C4-2B (cell line): ENCODE measurements around the gene MARVELD3.

Experiments used
- CTCF ChIP-seq: fragments of 450-650 bp; conservative IDR thresholded peaks from 2 replicates; pipeline ENCODE4 v1.5.1; 2017; ENCODE audit warnings: mild to moderate bottlenecking
- ZFX ChIP-seq: fragments of 450-650 bp; IDR thresholded peaks from 2 replicates; pipeline ENCODE4 v1.6.1; 2017

GRCh38 chr16:71630808-71631207, 4.8 kb downstream of the MARVELD3 start:
- TF ChIP-seq CTCF (no peak), ZFX (no peak)
